Ramos (cell line): ENCODE measurements around the gene DUSP2.

Experiments used
- in situ Hi-C: fragments of 300-500 bp; cut with MboI; formaldehyde crosslinking; loops from one replicate; pipeline ENCODE4 v1.14.3; 2022; ENCODE audit warnings: low sequenced_read_pairs; ENCODE audit not compliant: unreplicated experiment

DUSP2 gene

DNA sequence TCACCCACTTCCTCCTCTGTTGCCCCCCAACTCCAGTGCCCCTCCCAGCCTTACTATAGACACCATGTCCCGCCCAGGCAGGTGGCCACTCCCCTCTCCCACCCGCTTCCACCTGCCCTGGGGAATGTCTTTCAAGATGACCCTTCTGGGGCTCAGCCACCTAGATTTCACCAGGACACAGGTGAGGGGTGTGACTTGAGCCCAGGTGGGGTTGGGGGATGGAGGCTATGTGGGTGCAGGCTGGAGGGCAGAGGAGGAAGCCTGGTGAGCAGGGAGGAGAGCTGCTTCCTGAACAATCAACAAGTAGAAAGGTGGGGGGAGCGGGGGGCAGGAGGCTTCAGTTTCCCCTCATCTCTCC, 37.6 kb downstream of the DUSP2 start:
- in situ Hi-C loops = loop anchor here (25.0 kb wide), 2 partner anchors 95 to 405 kb away; partner anchors contain the start of gene NEURL3

GRCh38 chr2:96106991-96107707, 38.1 kb downstream of the DUSP2 start:
- in situ Hi-C loops = loop anchor here (25.0 kb wide), 2 partner anchors 95 to 405 kb away; partner anchors contain the start of gene NEURL3

DNA sequence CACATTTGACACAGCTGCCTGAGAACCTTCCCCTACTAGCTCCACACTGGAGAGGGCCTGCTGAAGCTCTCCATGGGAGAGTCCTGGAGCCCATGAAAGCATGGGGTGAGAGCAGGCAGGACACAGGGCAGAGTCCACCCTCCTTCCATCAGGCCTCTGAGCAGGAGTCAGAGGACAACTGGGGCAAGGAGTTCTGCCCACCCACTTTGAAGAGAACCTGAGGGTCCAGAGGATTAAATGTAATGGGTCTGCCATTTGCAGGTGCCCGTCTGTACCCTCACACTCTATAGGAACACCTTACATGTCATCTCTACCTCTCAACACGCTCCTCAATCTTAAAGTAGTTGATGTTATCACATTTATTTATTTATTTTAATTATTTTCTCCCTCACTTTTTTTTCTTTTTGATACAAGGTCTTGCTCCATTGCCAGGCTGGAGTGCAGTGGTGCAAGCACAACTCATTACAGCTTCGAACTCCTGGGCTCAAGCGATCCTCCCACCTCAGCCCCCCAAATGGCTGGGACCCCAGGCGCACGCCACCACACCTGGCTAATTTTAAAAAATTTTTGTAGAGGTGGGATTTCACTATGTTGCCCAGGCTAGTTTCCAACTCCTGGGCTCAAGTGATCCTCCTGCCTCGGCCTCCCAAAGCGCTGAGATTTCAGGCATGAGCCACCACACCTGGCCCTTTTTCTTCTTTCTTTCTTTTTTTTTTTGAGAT, 39.1 kb downstream of the DUSP2 start:
- in situ Hi-C loops = loop anchor here (25.0 kb wide), 2 partner anchors 94 to 406 kb away; partner anchors contain the start of gene NEURL3

DNA sequence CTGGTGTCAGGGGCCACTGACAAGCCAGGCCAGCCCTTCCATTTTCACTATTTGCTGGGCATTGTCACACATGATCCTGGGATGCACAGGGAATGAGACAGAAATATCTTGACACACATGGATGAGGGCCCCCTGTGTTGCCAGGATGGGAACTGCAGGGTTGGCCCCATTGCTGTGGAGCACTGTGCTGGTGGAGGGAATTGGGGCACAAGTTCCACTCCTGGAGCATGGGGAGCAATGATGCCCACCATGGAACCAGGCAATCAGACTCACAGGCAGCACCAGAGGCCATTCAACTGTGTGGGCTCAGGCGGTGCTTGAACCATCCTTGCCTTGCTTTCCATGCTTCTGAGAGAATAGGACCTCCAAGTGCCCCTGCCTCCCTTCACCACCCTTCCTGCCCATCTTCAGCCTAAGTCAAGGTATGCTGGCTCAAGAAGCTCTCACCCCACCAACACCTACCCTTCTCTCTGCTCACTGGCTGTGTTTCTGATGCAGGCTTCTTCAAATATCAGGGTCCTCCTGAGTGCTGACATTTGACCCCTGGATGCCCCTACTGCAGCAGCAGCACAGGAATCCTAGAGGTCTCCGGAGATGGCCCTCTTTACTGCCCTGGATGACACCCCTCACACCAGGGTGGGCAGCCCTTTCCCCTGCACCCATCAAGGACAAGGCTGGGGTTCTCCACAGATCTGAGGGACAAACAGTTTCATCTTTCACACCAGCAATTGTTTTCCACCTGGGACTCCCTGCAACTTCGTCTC, 39.9 kb downstream of the DUSP2 start:
- in situ Hi-C loops = loop anchor here (25.0 kb wide), 2 partner anchors 93 to 407 kb away; partner anchors contain the start of gene NEURL3

DNA sequence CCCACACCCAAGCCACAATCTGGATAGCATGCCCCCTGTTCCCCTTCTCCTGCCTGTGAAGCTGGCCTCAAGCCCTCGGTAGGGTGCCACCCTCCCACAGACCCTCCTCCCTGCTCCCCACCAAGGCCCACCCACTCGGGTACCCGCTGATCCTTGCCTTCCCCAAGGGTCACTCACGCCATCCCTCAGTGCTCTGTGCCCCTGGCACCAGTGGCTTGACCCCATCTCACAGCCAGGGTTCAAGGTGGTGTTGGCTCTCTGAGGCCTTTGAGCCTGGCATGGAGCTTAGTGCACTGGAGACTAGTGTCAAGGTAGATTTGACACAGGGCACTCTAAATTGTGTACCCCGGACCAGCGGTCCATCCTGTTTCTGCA, 40.8 kb downstream of the DUSP2 start:
- in situ Hi-C loops = loop anchor here (25.0 kb wide), 2 partner anchors 92 to 408 kb away; partner anchors contain the start of gene NEURL3

DNA sequence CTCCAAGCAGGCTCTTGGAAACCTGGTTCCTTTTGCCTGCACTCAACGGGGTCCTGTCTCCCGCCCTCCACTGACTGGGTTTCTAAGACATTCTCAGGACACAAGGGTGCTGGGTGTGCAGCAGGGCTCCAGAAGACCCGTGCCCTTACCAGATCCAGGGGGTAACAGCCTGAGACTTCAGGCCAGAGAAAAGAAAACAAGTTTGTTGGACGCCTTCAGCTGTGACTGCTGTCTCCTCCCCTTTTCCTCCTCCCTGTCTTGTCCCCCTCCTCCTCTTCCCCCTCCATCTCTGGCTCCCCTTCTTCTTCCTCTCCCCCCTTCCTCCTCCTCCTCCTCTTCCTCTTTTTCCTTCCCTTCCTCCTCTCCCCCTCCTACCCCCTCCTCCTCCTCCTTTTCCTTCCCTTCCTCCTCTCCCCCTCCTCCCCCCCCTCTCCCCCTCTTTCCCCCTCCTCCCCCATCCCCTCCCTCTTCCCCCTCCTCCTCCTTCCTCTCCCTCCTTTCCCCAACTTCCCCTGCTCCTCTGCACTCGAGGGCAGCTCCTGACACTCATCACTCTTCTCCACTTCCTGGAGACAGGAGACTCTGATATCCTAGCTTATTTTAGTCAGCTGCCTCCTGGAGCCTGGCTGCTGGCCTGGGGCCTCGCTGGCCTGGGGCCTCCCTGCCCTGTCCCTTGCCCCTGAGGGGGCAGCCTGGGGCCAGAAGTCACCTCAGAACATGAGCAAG, 41.3 kb downstream of the DUSP2 start:
- in situ Hi-C loops = loop anchor here (25.0 kb wide), 2 partner anchors 92 to 408 kb away; partner anchors contain the start of gene NEURL3

DNA sequence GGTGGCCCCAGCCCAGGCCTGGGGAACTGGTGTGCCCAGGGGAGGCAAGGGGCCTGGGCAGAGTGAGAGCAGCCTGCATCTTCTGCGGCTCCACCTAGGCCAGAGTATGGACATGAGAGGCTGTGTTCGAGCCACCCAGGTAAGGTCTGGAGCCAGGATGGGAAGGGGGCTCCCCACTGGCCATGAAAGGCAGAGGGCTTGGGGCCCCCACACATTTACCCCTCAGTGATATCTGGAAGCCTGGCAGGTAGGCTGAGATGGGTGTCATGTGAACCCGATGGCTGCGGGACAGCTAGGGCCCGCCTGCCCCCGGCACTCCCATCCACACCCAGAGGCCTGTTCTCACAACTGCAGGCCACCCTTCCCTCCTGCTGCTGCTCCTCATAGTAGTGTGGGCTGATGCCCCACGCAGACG, 42.0 kb downstream of the DUSP2 start:
- in situ Hi-C loops = loop anchor here (25.0 kb wide), 2 partner anchors 91 to 409 kb away; partner anchors contain the start of gene NEURL3

- in situ Hi-C loops = loop anchor here (25.0 kb wide), 2 partner anchors 90 to 410 kb away; partner anchors contain the start of gene NEURL3
Observed at GRCh38 chr2:96102596-96103186, 42.5 kb downstream of the DUSP2 start.

GRCh38 chr2:96100893-96101304, 44.3 kb downstream of the DUSP2 start:
- in situ Hi-C loops = loop anchor here (25.0 kb wide), 2 partner anchors 89 to 411 kb away; partner anchors contain the start of gene NEURL3

DNA sequence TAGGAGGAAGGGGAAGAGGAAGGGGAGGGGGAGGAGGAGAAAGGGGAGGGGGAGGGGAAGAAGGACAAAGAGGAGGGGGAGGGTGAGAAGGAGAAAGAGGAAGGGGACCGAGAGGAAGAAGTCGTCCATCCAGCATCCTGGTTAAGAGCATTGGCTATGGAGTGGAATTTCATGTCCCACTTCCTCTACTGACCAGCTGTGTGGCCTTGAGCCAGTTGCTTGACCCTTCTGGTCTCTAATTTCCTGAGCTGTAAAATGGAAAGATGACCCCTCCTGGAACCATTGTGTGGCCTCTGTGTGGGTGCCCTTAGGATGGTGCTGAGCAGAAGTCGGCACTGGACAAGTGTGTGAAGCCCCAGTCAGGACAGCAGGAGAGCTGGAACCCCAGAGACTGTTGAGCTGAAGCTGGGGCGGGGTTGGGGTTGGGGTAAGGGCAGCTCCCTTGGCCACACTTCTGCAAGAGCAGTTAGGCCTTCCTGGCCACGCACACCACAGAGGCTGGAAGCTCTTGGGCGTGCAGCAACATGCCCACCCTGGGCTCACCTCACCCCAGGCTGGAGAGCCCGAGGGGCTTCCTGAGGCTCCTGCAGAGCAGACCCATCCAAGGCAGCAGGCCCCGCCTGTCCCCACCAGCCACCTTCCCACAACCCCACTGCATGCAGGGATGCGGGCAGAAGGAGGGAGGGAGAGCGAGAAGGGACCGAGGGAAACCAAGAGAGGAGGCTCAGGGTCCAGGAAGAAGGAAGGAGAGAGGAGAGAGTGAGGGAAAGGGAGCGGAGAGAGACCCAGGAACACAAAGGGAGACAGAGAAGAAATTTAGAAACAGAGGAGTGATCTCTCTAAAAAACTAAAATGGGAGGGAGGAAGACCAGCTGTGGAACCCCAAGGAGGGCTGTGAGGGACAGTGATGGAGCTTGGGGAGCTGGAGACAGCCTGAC, 45.1 kb downstream of the DUSP2 start:
- in situ Hi-C loops = loop anchor here (25.0 kb wide), 2 partner anchors 88 to 412 kb away; partner anchors contain the start of gene NEURL3

- in situ Hi-C loops = no loop called here
Observed at GRCh38 chr2:96098900-96099590, 46.2 kb downstream of the DUSP2 start.

DNA sequence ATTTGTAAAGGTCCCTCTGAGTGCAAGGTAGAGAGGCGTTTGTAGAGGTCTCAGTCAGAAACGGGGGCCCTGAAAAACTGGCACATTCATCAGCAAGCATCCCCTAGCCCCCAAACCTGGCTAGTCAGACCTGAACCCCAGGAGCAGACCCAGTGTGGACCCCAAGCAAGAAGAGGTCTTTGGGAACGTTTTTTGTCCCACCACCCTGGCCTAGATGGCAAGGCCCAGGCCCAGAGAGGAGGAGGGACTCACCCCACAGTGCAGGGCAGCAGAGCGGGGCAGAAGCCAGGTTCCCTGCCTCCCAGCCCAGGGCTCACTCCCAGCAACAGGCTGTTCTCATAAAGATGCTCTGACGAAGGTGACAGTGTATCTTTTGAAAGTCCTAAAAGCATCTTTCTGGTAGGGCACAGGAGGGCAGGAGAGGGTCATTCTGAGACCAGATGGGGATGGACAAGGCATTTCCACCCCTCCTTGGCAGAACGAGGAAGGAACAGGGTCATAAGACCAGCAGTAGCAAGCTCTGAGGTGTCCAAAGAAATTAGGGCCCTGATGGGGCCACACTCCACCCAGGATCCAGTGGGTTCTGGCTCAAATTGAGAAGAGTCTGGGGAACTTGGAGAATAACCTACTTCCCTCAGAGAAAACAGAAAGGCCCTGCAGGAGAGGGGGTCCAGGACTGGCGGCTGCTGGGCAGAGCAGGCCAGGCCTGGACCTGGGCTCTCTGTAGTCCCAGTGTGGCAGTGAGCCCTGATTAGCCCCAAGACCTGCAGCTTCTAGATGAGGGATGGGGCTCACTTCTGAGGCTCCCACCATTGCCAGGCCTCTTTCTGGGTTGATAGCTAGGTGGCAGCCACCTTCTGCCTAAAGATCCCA, 47.1 kb downstream of the DUSP2 start:
- in situ Hi-C loops = no loop called here

DNA sequence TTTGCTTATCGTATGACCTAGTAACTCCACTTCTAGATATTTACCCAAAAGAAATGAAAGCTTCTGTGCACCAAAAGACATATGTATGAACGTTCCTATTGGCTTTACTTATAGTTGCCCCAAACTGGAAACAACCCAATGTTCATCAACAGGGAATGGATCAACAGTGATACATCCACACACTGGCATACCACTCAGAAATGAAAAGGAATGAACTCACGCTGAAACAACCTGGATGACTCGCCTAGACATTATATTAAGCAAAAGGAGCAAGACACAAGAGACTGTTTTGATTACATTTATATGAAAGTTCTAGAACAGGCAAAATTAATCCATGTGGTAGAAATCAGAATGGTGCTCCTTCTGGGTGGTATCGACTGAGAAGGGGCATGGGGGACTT, 47.8 kb downstream of the DUSP2 start:
- in situ Hi-C loops = no loop called here

- in situ Hi-C loops = no loop called here
Observed at GRCh38 chr2:96095116-96095636, 50.1 kb downstream of the DUSP2 start.

DNA sequence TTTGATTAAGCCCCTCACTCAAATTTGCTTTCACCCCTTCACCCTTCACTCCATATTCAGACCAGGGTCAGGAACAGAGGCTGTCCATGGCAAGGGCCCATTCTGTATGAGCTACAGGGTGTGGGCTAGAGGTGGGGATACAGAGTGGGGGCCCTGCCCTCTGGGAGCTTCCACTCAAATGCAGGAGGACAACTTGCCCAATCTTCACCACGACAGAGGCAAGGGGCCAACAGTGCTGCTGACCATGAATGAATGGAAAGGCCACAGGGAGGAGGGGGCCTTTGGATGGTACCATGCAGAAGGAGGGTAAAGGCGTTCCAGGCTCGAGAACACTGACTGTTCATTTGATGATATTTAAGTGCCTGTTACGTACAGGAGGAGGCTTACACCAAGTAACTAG, 51.7 kb downstream of the DUSP2 start:
- in situ Hi-C loops = no loop called here
